Neuronal stem cell (in vitro differentiated cells): ENCODE measurements around the gene TBC1D3I.
"Not testable (repeated sequence)": the region's sequence is repeated elsewhere in the genome, so short reads cannot be mapped to it uniquely, and the experiment has no call there.

Source experiments
- DNase-seq: peaks from one replicate; pipeline ENCODE4 v3.0.0-alpha.2; 2013; ENCODE audit warnings: low spot score
- H2AFZ ChIP-seq: one replicate; pipeline ENCODE4 v1.6.1; 2013; ENCODE audit warnings: mild to moderate bottlenecking, low read length, inconsistent platforms
- H2AK5ac ChIP-seq: 2 replicates; pipeline ENCODE4 v1.6.1; 2013; ENCODE audit warnings: low read depth, mild to moderate bottlenecking, inconsistent platforms, low read length, moderate library complexity, mixed read lengths
- H2BK120ac ChIP-seq: 2 replicates; pipeline ENCODE4 v1.6.1; 2013; ENCODE audit warnings: low read depth, mild to moderate bottlenecking, inconsistent platforms, low read length, moderate library complexity, mixed read lengths
- H2BK12ac ChIP-seq: one replicate; pipeline ENCODE4 v1.6.1; 2013; ENCODE audit warnings: low read length, inconsistent platforms
- H2BK15ac ChIP-seq: 2 replicates; pipeline ENCODE4 v1.6.1; 2013; ENCODE audit warnings: mild to moderate bottlenecking, low read length, inconsistent platforms, mixed read lengths
- H2BK5ac ChIP-seq: one replicate; pipeline ENCODE4 v1.6.1; 2013; ENCODE audit warnings: inconsistent platforms, mild to moderate bottlenecking, low read length, moderate library complexity
- H3K14ac ChIP-seq: one replicate; pipeline ENCODE4 v1.6.1; 2013; ENCODE audit warnings: low read length, inconsistent platforms
- H3K18ac ChIP-seq: 2 replicates; pipeline ENCODE4 v1.6.1; 2013; ENCODE audit warnings: low read length, inconsistent platforms
- H3K23ac ChIP-seq: 2 replicates; pipeline ENCODE4 v1.6.1; 2013; ENCODE audit warnings: low read depth, mild to moderate bottlenecking, mixed read lengths, low read length, inconsistent platforms; ENCODE audit not compliant: poor library complexity
- H3K27ac ChIP-seq: replicated peaks from 3 replicates; pipeline ENCODE4 v1.5.1; 2013; ENCODE audit warnings: low read length, inconsistent platforms
- H3K27me3 ChIP-seq, 3 experiments: 2 replicates each; pipeline ENCODE4 v1.6.1; 2013; ENCODE audit warnings: low read length in 3 of 3, mild to moderate bottlenecking in 2 of 3, inconsistent platforms in 1 of 3, low read depth in 1 of 3, mixed read lengths in 1 of 3, moderate library complexity in 1 of 3; ENCODE audit not compliant: control insufficient read depth in 3 of 3, insufficient read depth in 3 of 3
- H3K36me3 ChIP-seq, 2 donors: replicated peaks in 1 of 2; 2 replicates each; pipeline ENCODE4 v1.6.1; 2013; ENCODE audit warnings: low read length in 2 of 2; ENCODE audit not compliant: control insufficient read depth in 2 of 2, insufficient read depth in 2 of 2
- H3K4ac ChIP-seq: 2 replicates; pipeline ENCODE4 v1.6.1; 2013; ENCODE audit warnings: inconsistent platforms, mild to moderate bottlenecking, low read length, moderate library complexity
- H3K4me1 ChIP-seq, 2 donors: 1 replicate in 1 of 2; 2 replicates in 1 of 2; pipeline ENCODE4 v1.6.1; 2013; ENCODE audit warnings: low read length in 2 of 2, low read depth in 1 of 2; ENCODE audit not compliant: control insufficient read depth in 2 of 2, insufficient read depth in 1 of 2
- H3K4me2 ChIP-seq: one replicate; pipeline ENCODE4 v1.6.1; 2013; ENCODE audit warnings: mild to moderate bottlenecking, low read length, inconsistent platforms; ENCODE audit not compliant: insufficient read depth, poor library complexity, severe bottlenecking
- H3K4me3 ChIP-seq, 2 donors: 2 replicates each; pipeline ENCODE4 v1.5.1; 2013; ENCODE audit warnings: low read length in 2 of 2, mild to moderate bottlenecking in 2 of 2, inconsistent platforms in 1 of 2, moderate library complexity in 1 of 2
- H3K79me1 ChIP-seq: one replicate; pipeline ENCODE4 v1.6.1; 2013; ENCODE audit warnings: low read depth, mild to moderate bottlenecking, inconsistent platforms, low read length, moderate library complexity
- H3K9ac ChIP-seq: one replicate; pipeline ENCODE4 v1.6.1; 2013; ENCODE audit warnings: mild to moderate bottlenecking, low read depth, low read length, inconsistent platforms; ENCODE audit not compliant: poor library complexity
- H3K9me3 ChIP-seq, 2 donors: replicated peaks in 1 of 2; 2 replicates each; pipeline versions ENCODE3 to v1.6.1; 2013; ENCODE audit warnings: low read length in 2 of 2, mild to moderate bottlenecking in 2 of 2, inconsistent platforms in 1 of 2, low read depth in 1 of 2, mixed read lengths in 1 of 2, moderate library complexity in 1 of 2; ENCODE audit not compliant: control insufficient read depth in 2 of 2, insufficient read depth in 1 of 2
- H4K8ac ChIP-seq: one replicate; pipeline ENCODE4 v1.6.1; 2013; ENCODE audit warnings: low read depth, mild to moderate bottlenecking, inconsistent platforms, low read length, moderate library complexity
- H4K91ac ChIP-seq: one replicate; pipeline ENCODE4 v1.6.1; 2013; ENCODE audit warnings: low read length, low read depth, mild to moderate bottlenecking, inconsistent platforms; ENCODE audit not compliant: poor library complexity
- WGBS, 2 donors: extraction: QIAGEN DNeasy Blood & Tissue Kit; methylation state at CpG; one replicate each; pipeline ENCODE4 v1.1.7; 2013; ENCODE audit warnings: missing lambda C conversion rate in 2 of 2, mixed read lengths in 1 of 2; ENCODE audit not compliant: insufficient read length in 2 of 2, insufficient replicate concordance in 1 of 2; ENCODE audit errors: extremely low coverage in 2 of 2; 5-methylcytosine and 5-hydroxymethylcytosine counted together

Gene TBC1D3I

GRCh38 chr17:36283256-36283655 is 18.9 kb upstream of the TBC1D3I start:
- not testable (repeated sequence) for H2BK12ac ChIP-seq, H3K9me3 ChIP-seq, H3K23ac ChIP-seq, H3K4me3 ChIP-seq, H2BK5ac ChIP-seq, H3K27me3 ChIP-seq, H3K27ac ChIP-seq, H3K4ac ChIP-seq, H2AFZ ChIP-seq, H3K9ac ChIP-seq, H3K36me3 ChIP-seq, H4K8ac ChIP-seq, H3K79me1 ChIP-seq, H2BK15ac ChIP-seq, H3K14ac ChIP-seq, H3K4me1 ChIP-seq, H2BK120ac ChIP-seq, H3K4me2 ChIP-seq, DNase-seq, H4K91ac ChIP-seq, H2AK5ac ChIP-seq, H3K18ac ChIP-seq
- no CpG with 5 or more reads among the region's 1 CpG for whole genome bisulfite sequencing, 2 donors

- H3K27ac ChIP-seq, H3K79me1 ChIP-seq, H4K91ac ChIP-seq, H3K36me3 ChIP-seq, H2BK5ac ChIP-seq, H3K27me3 ChIP-seq, H3K4me2 ChIP-seq, H3K18ac ChIP-seq, DNase-seq, H3K4ac ChIP-seq, H3K4me3 ChIP-seq, H3K9ac ChIP-seq, H2AFZ ChIP-seq, H3K9me3 ChIP-seq, H4K8ac ChIP-seq, H2BK12ac ChIP-seq, H2BK15ac ChIP-seq, H3K14ac ChIP-seq, H2AK5ac ChIP-seq, H3K4me1 ChIP-seq, H3K23ac ChIP-seq, H2BK120ac ChIP-seq: not testable (repeated sequence)
- no CpG with 5 or more reads among the region's 4 CpGs for WGBS, 2 donors
Observed at GRCh38 chr17:36242046-36242445, 22.3 kb downstream of the TBC1D3I start.

DNA sequence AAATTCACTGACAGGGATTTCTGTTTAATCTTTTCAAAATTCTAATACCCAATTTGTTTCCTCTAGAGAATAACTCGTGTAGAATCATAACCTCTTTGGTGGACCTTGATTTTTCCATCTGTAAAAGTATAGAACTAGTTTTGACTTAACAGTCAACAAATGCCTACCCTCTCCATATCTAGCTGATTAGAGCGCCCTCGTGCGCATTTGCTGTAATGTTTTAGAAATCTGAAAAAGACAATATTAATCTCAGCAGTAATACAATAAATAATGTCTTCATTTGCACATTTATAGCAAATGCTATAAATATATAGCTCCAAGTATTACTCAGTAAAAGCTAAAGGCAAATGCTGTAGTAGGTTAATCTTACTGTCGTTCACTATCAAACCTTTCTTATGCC is 34.7 kb downstream of the TBC1D3I start:
- no CpG with 5 or more reads among the region's 5 CpGs for whole genome bisulfite sequencing, 2 donors
- not testable (repeated sequence) for H3K4ac ChIP-seq

DNA sequence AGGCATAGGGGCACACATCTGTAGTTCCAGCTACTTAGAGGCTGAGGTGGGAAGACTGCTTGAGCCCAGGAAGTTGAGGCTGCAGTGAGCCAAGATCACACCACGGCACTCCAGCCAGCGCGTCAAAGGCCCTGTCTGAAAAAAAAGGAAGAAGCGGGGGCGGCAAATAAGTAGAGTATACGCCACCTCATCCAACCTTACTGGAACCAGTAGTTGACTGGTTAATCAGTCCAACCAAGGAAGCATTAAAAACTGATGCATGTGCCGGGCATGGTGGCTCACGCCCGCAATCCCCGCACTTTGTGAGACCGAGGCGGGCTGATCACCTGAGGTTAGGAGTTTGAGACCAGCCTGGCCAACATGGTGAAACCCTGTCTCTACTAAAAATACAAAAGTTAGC is 41.4 kb downstream of the TBC1D3I start:
- H3K9ac ChIP-seq, H2AFZ ChIP-seq, H2BK5ac ChIP-seq, H3K4me2 ChIP-seq, H3K4me3 ChIP-seq, H3K23ac ChIP-seq, H3K14ac ChIP-seq, H3K36me3 ChIP-seq, H2BK15ac ChIP-seq, H3K79me1 ChIP-seq, H4K91ac ChIP-seq, H3K27me3 ChIP-seq, H2BK12ac ChIP-seq, H3K9me3 ChIP-seq, H3K4ac ChIP-seq, H2BK120ac ChIP-seq, H2AK5ac ChIP-seq, H4K8ac ChIP-seq, DNase-seq, H3K4me1 ChIP-seq, H3K27ac ChIP-seq: not testable (repeated sequence)
- H3K18ac ChIP-seq: peak overlapping the region; percentile 27
- no CpG with 5 or more reads among the region's 12 CpGs for WGBS, 2 donors

More for the DNA sequence above, 34.7 kb downstream of the TBC1D3I start:
- H3K36me3 ChIP-seq, DNase-seq, H3K23ac ChIP-seq, H3K18ac ChIP-seq, H3K4me2 ChIP-seq, H4K8ac ChIP-seq, H3K14ac ChIP-seq, H4K91ac ChIP-seq, H2BK12ac ChIP-seq, H3K9me3 ChIP-seq, H2BK15ac ChIP-seq, H2BK5ac ChIP-seq, H3K9ac ChIP-seq, H3K27me3 ChIP-seq, H3K4me1 ChIP-seq, H3K4me3 ChIP-seq, H2AFZ ChIP-seq, H3K27ac ChIP-seq, H2BK120ac ChIP-seq, H2AK5ac ChIP-seq, H3K79me1 ChIP-seq: not testable (repeated sequence)
